OCI-LY1 (cell line): Measurements from ENCODE around the gene BRD4.

Experiments used
- EZH2 ChIP-seq: fragments of 200-600 bp; sonication (generic), shearing (Covaris generic); IDR thresholded peaks from 2 replicates; pipeline ENCODE4 v1.8.0; 2017; ENCODE audit warnings: borderline replicate concordance, mixed run types, mild to moderate bottlenecking, antibody characterized with exemption, low read length, moderate library complexity, mixed read lengths
- TF ChIP-seq, protein P1 (sequence below): fragments of 200-600 bp; sonication (generic), shearing (Covaris generic); IDR thresholded peaks from 2 replicates; pipeline ENCODE4 v1.5.1; 2017; ENCODE audit warnings: mild to moderate bottlenecking, antibody characterized with exemption, low read length, moderate library complexity, mixed read lengths

DNA sequence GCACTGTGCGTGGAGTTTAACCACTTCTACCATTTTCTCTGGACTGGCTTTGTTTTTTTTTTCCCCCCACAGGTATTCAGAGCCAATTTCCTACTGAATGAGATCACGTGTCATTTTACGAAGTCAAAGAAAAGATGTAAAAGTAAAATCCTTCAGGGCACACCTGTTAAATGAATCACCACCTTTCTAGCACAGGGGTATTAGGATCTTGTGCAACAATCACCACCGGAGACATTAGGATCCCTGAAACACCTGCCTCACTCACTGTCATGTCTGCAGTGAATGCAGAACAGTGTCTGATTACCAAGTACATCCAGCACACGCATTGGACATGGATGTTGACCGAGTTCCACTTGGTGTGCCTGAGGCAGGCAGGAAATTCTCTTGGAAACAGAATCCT, 17.2 kb downstream of the BRD4 start:
- no peak for TF ChIP-seq EZH2
- TF ChIP-seq, protein P1, sequence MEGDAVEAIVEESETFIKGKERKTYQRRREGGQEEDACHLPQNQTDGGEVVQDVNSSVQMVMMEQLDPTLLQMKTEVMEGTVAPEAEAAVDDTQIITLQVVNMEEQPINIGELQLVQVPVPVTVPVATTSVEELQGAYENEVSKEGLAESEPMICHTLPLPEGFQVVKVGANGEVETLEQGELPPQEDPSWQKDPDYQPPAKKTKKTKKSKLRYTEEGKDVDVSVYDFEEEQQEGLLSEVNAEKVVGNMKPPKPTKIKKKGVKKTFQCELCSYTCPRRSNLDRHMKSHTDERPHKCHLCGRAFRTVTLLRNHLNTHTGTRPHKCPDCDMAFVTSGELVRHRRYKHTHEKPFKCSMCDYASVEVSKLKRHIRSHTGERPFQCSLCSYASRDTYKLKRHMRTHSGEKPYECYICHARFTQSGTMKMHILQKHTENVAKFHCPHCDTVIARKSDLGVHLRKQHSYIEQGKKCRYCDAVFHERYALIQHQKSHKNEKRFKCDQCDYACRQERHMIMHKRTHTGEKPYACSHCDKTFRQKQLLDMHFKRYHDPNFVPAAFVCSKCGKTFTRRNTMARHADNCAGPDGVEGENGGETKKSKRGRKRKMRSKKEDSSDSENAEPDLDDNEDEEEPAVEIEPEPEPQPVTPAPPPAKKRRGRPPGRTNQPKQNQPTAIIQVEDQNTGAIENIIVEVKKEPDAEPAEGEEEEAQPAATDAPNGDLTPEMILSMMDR, result no peak
